Right ventricle myocardium inferior (tissue), 1 donor: ENCODE measurements around the gene DRG2. TPM values are rescaled to one million over a fixed set of nuclear protein-coding genes. Genes with fewer than 3 reads are reported as not detected.

ENCODE experiments used
- ATAC-seq: fragments of 200-7000 bp; cut with Tn5 transposase; one replicate; pipeline ENCODE4 v1.9.1; 2020; ENCODE audit warnings: mild to moderate bottlenecking, moderate library complexity
- DNase-seq: peaks from one replicate; pipeline ENCODE4 v3.0.0; 2021; ENCODE audit errors: missing footprints
- intact Hi-C: fragments of 100-400 bp; cut with DNase I; formaldehyde crosslinking; loops from one replicate; pipeline ENCODE4 v1.11.0; 2022
- total RNA-seq: library from RNA; stranded (reverse); fragmentation: NEBNext Ultra II Directional; extraction: Animal tissue kit (Norgen Biotek cat#: 25700); gene quantifications from one replicate; pipeline ENCODE4 v1.2.1, GENCODE V29; 2021
- donor health status: DM: no; HTN: yes; CAD: no; lungs with severe emphysema.

Gene DRG2
- total RNA-seq, 1 donor from 2014 or later = 18.8 TPM

DNA sequence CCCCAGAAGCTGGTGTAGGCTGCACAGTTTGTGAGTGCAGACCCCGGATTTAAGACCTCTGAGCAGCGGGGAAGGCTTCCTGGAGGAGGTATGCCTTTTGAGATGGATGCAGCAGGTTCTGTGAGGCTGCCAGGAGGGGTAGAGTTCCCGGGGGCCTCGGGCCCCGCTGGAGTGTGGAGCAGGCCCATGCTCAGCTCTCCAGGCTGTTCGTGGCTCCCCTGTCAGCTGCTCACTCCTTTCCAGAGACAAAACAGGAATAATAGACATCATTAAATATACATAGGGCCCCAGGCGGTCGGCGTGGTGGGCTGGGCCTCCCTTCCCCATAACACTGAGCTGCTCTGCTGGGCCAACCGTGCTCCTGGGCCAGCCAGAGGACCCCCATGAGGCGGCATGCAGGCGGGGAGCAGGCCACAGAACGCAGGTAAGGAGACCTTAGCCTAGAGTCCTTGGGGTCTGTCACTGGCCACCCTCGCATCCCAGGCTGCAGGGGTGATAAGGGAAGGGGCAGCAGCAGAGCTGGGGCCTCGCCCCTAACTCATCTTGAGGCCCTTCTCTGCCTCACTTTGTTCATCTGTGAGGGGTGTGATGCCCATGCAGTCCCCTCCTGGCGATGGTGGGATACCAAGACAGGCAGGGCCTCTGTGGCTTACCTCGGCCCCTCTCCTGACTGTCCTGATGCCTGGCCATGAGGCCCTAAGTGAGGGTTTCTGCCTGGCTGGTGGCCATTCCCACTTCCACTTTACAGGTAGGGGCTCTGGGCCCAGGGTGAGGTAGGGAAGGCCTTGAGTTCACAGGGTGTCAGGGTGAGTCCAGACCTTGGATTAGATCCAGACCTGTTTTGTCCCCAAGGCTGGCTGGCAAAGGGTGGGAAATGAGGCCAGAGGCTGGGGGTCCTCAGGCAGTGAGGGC lies 20.9 kb downstream of the DRG2 start, which contains the start of gene MYO15A:
Gene MYO15A, plus strand, starts transcription at position 356 of the 912 bp plus-strand sequence. CDS start 10,045 bp downstream, outside the sequence.
- DNase-seq (peak; percentile 25), ATAC-seq (peak; percentile 20)
- intact Hi-C loops = no loop called here

DNA sequence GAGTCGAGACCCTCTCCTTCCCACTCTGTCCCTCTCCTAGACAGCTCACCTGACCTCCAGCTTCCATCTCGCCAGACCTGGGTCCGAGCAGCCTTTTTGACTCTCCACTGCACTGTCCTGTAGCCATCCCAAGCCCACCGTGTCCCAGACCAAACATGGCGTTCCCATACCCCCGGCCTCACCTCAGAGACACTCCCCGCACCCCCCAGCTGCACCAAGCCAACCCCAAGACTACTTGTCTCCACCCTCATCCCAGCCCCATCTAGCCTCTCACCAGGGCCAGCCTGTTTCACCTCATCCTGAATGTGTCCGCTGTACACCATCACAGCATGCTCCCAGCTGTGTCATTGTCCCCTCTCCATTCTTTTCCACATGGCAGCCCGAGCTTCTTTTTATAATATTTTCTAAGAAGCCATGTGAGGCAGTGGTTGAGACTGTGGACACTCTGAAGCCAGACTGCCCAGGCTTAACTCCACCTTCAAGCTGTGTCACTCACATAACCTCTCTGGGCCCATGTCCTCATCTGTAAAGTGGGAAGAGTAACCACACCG lies 22.3 kb downstream of the DRG2 start:
- ATAC-seq (no peak), DNase-seq (peak; percentile 46)
- intact Hi-C loops = no loop called here

DNA sequence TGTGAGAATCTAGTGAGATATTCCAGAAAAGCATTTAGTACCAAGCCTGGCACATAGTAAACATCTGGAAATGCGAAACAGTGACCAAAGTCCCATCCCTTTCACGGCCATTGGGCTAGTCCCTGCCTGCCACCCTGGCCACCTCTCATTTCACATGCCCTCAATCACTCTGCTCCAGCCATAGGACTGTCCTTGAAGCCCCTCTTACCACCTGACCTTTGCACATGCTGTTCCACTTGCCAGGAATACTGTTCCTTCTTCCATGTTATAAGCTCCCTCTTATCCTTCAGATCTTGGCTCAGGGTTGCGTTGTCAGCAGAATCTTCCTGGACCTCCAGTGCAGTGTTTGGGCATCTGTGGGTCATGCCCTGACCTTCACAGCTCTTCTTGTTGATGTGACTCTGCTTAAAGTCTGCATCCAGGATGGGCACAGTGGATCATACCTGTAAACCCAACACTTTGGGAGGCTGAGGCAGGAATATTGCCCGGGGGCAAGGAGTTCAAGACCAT lies 22.9 kb downstream of the DRG2 start:
- no peak for ATAC-seq
- intact Hi-C loops = no loop called here
- peak; percentile 7 for DNase-seq

DNA sequence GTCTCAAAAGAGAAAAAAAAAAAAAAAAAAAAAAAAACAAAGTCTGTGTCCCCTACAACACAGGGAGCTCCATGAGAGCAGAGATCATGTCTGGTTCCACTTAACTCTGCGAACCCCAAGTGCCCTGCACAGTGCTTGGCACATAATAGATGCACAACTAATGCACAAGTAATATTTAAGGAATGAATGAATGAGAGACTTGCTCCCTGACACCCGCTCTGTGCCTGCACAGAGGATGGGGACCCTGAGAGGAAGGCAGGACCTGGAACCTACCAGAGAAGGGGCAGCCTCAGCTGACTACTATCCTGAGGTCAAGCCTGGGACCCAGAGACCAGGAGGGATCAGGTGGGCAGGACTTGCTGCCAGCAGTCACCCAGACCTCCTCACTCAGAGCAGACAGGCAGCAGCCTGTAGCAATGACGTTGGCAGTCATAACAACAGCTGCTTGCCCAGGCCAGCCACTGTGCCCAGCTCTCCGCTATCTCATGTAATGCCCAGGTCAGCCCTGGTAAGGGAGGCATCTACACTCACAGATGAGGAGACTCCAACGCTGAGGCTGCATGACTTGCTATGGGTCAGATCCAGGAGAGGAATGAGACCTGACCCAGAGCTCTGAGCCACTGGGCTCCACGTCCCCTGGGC lies 23.7 kb downstream of the DRG2 start:
- ATAC-seq = no peak
- DNase-seq = peak; percentile 50
- intact Hi-C loops = no loop called here

DNA sequence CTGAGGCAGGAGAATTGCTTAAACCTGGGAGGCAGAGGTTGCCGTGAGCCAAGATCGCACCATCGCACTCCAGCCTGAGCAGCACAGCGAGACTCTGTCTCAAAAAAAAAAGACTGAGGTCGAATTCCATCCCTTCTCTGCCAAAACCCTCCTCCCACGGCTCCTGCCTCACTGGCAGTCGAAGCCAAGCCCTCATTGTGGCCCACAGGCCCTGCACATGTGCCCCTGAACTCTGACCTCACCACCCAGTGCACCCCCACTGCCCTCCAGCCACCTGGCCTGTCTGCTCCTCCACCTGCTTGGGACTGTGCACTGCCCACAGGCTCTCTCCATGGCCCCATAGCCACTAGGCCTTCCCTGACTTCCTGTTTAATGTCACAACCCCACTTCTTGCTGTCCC lies 27.8 kb downstream of the DRG2 start:
- intact Hi-C loops = no loop called here
- peak; percentile 37 for DNase-seq
- no peak for ATAC-seq

DNA sequence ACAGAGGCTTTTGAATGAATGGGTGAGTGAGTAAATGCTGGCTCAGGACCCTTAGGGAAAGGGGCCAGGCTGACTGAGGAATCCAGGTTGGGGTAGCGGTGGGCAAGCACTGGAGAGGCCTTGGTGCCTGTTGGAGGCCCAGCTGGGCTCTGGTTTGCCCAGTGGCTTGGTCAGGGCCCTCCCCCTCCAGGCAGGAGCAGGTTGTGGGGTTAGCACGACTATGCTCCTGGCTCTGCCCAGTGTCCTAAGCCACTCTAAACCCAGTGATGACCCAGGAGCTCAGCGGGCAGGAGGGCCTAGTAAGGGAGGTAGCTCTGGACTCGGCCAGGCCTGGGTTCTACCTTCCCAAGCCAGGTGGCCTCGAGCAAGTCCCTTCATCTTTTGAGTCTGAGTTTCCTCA lies 28.3 kb downstream of the DRG2 start:
- no peak for ATAC-seq
- intact Hi-C loops = no loop called here
- peak; percentile 27 for DNase-seq

DNA sequence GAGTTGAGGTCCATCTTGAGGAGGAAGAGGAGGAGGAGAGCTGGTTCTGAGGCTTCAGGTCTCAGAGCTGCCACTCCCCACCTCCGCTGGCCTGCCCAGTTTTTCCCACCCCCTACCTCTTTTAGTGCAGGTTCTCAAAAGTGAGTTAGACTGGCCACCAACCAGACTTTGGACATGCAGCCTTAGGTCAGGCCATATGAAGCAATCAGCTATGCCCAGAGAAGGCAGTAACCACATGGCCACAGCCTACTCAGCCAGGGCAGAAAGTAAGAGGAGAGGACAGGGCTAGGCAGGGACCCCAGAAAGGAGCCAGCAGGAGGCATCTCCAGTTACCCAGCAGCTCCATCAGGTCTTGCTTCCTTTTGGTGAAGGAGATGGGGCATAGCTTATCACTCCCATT lies 29.8 kb downstream of the DRG2 start:
- ATAC-seq = no peak
- DNase-seq = peak; percentile 9
- intact Hi-C loops = no loop called here

DNA sequence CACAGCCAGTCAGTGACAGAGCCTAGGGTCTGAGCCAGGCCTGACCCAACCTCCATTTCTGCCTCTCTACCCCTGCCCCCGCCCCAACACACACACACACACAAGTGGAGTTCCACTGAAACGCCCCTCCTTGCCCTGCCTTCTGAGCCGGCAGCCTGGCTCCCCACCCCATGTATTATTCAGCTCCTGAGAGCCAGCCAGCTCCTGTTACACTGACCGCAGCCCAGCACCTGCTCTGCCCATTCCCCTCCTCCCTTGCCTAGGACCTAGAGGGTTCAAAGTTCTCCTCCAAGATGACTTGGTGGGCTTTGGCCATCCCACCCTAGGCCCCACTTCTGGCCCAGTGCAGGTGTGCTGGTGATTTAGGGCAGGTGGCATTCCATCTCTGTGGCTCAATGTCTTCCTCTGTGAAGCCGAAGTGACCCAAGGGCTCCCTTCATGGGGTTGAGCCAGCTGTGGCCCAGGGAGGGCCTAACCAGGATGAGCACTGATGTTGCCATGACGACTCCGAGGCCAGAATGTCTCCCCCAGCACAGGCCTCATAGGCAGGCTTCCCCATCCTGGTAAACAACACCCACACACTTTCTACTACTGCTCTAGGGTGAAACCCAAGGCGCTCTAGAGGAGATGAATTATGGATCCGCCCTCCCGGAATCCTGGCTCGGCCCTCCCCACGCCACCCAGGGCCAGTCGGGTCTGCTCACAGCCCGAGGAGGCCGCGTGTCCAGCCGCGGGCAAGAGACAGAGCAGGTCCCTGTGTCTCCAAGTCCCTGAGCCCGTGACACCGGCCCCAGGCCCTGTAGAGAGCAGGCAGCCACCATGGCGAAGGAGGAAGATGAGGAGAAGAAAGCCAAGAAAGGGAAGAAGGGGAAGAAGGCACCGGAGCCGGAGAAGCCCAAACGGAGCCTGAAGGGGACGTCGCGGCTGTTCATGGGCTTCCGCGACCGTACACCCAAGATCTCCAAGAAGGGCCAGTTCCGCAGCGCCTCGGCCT lies 30.5 kb downstream of the DRG2 start:
- intact Hi-C loops = no loop called here
- no peak for ATAC-seq
- DNase-seq = peak; percentile 56

DNA sequence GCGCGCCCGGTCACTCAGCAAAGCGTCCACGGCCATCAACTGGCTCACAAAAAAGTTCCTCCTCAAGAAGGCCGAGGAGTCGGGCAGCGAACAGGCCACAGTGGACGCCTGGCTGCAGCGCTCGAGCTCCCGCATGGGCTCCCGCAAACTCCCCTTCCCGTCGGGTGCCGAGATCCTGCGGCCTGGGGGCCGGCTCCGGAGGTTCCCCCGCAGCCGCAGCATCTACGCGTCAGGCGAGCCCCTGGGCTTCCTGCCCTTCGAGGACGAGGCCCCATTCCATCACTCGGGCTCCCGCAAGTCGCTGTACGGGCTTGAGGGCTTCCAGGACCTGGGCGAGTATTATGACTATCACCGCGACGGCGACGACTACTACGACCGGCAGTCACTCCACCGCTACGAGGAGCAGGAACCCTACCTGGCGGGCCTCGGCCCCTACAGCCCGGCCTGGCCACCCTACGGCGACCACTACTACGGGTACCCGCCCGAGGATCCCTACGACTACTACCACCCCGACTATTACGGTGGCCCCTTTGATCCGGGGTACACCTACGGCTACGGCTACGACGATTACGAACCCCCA lies 31.5 kb downstream of the DRG2 start:
- ATAC-seq (no peak), DNase-seq (peak; percentile 59)
- intact Hi-C loops = no loop called here

DNA sequence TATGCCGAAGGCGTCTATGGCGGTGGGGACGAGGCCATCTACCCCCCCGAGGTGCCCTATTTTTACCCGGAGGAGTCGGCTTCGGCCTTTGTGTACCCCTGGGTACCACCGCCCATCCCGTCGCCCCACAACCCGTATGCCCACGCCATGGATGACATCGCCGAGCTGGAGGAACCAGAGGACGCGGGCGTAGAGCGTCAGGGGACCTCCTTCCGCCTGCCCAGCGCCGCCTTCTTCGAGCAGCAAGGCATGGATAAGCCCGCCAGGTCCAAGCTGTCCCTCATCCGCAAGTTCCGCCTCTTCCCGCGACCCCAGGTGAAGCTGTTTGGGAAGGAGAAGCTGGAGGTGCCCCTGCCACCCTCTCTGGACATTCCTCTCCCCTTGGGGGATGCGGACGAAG lies 32.2 kb downstream of the DRG2 start:
- no peak for ATAC-seq
- no peak for DNase-seq
- intact Hi-C loops = no loop called here

DNA sequence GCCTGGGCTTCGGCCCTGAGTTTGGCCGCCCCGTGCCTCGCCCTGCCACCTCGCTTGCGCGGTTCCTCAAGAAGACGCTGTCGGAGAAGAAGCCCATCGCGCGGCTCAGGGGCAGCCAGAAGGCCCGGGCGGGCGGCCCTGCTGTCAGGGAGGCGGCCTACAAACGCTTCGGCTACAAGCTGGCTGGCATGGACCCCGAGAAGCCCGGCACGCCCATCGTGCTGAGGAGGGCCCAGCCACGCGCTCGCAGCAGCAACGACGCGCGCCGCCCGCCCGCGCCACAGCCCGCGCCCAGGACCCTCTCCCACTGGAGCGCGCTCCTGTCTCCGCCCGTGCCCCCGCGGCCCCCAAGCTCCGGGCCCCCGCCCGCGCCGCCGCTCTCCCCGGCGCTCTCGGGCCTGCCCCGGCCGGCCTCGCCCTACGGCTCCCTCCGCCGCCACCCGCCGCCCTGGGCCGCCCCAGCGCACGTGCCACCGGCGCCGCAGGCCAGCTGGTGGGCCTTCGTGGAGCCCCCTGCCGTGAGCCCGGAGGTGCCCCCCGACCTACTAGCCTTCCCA lies 32.8 kb downstream of the DRG2 start:
- intact Hi-C loops = no loop called here
- DNase-seq (no peak), ATAC-seq (no peak)

DNA sequence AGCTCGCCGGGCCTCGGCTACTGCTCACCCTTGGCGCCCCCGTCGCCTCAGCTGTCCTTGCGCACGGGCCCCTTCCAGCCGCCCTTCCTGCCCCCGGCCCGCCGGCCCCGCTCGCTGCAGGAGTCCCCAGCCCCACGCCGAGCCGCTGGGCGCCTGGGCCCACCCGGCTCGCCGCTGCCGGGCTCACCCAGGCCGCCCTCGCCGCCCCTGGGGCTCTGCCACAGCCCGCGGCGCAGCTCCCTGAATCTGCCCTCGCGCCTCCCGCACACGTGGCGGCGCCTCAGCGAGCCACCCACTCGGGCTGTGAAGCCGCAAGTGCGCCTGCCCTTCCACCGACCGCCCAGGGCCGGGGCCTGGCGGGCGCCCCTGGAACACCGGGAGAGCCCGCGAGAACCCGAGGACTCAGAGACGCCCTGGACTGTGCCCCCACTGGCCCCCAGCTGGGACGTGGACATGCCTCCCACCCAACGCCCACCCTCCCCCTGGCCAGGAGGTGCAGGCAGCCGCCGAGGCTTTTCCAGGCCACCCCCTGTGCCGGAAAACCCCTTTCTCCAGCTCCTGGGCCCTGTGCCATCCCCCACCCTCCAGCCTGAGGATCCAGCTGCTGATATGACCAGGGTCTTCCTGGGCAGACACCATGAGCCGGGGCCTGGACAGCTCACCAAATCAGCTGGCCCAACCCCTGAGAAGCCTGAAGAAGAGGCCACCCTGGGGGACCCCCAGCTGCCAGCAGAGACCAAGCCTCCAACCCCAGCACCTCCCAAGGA lies 33.6 kb downstream of the DRG2 start:
- DNase-seq = no peak
- intact Hi-C loops = no loop called here
- ATAC-seq = no peak

DNA sequence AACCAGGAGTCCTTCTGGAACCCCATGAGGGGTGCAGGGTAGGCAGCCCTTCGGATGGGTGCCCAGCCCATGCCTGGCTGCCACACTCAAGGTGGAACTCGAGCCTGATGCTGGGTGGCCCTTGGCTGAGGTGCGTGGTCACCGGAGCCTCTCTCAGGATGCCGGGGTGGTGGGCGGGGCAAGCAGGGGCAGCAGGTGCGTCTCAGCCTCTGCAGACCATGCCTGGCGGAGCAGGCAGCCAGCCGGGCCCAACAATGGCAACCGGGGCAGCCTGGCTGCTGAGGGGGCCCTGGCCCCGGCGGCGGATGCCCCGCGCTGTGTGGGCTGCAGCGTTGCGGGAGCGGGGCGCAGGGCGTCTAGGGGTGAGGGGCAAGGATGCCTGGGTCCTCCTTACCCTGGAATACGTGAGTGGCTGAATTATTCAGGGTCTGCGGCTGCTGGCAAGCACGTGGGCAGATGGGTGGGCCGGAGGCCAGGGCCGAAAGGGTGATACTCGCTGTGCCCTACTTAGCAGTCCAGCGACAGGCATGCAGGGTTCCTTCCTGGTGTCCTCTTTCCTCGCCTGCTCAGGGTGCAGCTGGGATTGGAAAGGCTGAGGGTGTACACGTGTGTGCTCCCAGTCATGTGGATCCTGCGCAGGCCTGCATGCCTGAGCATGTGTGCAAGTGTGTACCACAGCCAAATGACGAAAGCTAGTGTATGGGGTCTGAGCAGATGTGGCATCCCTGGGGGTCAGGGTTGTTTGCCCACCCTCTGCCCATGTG lies 35.4 kb downstream of the DRG2 start:
- intact Hi-C loops = no loop called here
- DNase-seq (no peak), ATAC-seq (no peak)

DNA sequence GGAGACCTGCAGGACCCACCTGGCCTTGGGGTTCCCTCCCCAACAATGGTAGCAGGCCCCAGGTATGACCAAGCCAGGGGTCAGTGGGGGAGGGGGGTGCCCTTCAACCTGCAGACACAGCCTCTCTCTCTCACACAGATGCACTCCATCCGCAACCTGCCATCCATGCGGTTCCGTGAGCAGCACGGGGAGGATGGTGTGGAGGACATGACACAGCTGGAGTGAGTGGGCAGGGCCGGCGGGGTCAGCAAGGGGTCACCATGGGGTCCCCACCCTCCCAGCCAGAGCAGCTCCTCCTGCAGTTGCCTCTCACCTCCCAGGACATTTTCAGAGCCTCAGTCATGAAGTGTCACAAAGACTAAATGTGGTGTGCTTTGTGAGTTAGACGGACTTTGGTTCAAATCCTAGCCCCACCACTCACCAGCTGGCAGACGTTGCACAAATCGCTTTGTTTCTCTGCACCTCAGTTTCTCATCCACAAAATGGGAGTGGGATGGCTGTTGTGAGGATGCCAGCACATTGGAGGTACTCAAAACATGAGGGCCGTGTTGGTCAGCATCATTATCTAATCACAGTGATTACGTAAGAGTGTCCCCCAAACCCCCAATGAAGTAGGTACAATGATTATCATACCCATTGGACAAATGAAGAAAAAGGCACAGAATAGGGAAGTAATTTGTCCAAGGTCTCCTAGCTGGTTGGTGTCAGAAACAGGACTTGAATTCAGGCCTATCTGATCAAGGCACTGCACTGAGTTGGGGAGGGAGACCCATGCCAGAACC lies 36.8 kb downstream of the DRG2 start:
- intact Hi-C loops = no loop called here
- ATAC-seq = no peak
- DNase-seq = no peak

DNA sequence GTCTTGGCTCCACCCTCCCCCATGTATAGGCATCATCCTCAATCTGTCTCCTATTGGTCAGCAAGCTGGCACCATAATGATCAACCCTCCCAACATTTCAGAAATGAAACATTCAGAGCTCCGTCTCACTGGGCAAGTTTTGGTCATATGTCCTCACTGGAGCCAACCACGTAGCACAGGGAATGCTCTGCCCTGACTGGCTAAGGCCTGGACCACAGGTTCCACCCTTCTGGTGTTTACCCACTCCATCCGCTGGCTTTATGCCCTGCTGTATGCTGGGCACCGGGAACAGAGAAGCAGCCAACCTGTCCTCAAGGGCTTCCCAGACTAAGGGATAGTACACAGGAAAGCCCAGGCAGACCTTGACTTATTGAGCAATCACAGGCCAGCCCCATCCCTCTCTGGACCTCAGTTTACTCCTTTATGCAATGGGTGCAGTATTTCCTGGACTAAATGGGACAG lies 41.3 kb downstream of the DRG2 start:
- intact Hi-C loops = no loop called here
- DNase-seq (no peak), ATAC-seq (no peak)

DNA sequence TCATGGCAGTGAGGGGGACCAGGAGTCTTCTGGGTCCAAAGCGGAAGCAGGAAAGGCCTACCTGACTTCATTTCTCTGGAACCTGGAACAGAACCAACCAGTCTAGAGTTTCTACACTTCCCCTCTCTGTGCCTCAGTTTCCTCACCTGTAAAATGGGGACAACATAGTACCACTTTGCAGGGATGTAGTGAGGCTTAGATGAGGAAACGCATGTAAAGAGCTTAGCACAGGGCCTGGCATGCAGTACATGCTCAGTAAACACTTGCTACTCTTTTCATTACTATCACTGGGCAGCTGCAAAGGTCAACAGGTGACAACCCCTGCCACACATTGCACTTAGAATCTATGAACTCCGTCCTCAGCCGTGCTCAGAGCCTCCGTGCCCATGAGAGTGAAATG lies 45.0 kb downstream of the DRG2 start:
- intact Hi-C loops = no loop called here
- DNase-seq (no peak), ATAC-seq (no peak)
